SIG-M5 (cell line): Measurements from ENCODE around the gene RAB11FIP4.
A peak's percentile ranks its signal among the peaks of the same experiment; 100 is the strongest.
"Not testable (repeated sequence)": the region's sequence is repeated elsewhere in the genome, so short reads cannot be mapped to it uniquely, and the experiment has no call there.

Experiments used
- DNase-seq: peaks from one replicate; lab custom pipeline; 2025; lab: John Stamatoyannopoulos, UW

RAB11FIP4 gene

GRCh38 chr17:31391496-31391949 lies at the start of gene RAB11FIP4:
Gene RAB11FIP4 (plus strand): TSS chr17:31391675. CDS start chr17:31391853, 178 bp downstream.
- no peak for DNase-seq

GRCh38 chr17:31345191-31345747 lies 46.2 kb upstream of the RAB11FIP4 start:
- not testable (repeated sequence) for DNase-seq

- no peak for DNase-seq
These were observed 42.0 kb upstream of the RAB11FIP4 start for GRCh38 chr17:31349454-31349853.

- DNase-seq, result no peak
These were observed 35.5 kb upstream of the RAB11FIP4 start for GRCh38 chr17:31355935-31356334.

GRCh38 chr17:31357091-31357490 lies 34.4 kb upstream of the RAB11FIP4 start:
- DNase-seq, result no peak

GRCh38 chr17:31357839-31358394 lies 33.6 kb upstream of the RAB11FIP4 start:
- no peak for DNase-seq

- DNase-seq, result no peak
These were observed 27.5 kb upstream of the RAB11FIP4 start for GRCh38 chr17:31364012-31364411.

GRCh38 chr17:31366088-31366487 lies 25.4 kb upstream of the RAB11FIP4 start:
- DNase-seq, result no peak

- DNase-seq, result no peak
These were observed 22.2 kb upstream of the RAB11FIP4 start for GRCh38 chr17:31369266-31369665.

GRCh38 chr17:31371511-31372097 lies 19.9 kb upstream of the RAB11FIP4 start:
- DNase-seq, result no peak

GRCh38 chr17:31373150-31374093 lies 18.1 kb upstream of the RAB11FIP4 start:
- peak; percentile 25 for DNase-seq

GRCh38 chr17:31374094-31374447 lies 17.4 kb upstream of the RAB11FIP4 start:
- no peak for DNase-seq

GRCh38 chr17:31374503-31374902 lies 17.0 kb upstream of the RAB11FIP4 start:
- DNase-seq, result no peak

GRCh38 chr17:31378638-31379037 lies 12.8 kb upstream of the RAB11FIP4 start:
- DNase-seq, result no peak

GRCh38 chr17:31379597-31380205 lies 11.8 kb upstream of the RAB11FIP4 start:
- no peak for DNase-seq

- no peak for DNase-seq
These were observed 10.3 kb upstream of the RAB11FIP4 start for GRCh38 chr17:31381165-31381668.

- not testable (repeated sequence) for DNase-seq
These were observed 8.7 kb upstream of the RAB11FIP4 start for GRCh38 chr17:31382668-31383275.

- not testable (repeated sequence) for DNase-seq
These were observed 8.0 kb upstream of the RAB11FIP4 start for GRCh38 chr17:31383488-31383887.

GRCh38 chr17:31385428-31386285 lies 5.8 kb upstream of the RAB11FIP4 start:
- DNase-seq, result no peak

GRCh38 chr17:31386542-31387075 lies 4.9 kb upstream of the RAB11FIP4 start:
- no peak for DNase-seq
